ENCODE measurements around the gene AKR7A3. TPM values are rescaled to one million over a fixed set of nuclear protein-coding genes. Genes with fewer than 3 reads are reported as not detected.

AKR7A3 gene
- total and polyA plus RNA-seq, 9 of the 15 experiments (the other 6 are each of a cell fraction or from before 2014, with no cell fraction given): 0.04 to 1.5 (median 0.44) TPM; not detected in 1

DNA sequence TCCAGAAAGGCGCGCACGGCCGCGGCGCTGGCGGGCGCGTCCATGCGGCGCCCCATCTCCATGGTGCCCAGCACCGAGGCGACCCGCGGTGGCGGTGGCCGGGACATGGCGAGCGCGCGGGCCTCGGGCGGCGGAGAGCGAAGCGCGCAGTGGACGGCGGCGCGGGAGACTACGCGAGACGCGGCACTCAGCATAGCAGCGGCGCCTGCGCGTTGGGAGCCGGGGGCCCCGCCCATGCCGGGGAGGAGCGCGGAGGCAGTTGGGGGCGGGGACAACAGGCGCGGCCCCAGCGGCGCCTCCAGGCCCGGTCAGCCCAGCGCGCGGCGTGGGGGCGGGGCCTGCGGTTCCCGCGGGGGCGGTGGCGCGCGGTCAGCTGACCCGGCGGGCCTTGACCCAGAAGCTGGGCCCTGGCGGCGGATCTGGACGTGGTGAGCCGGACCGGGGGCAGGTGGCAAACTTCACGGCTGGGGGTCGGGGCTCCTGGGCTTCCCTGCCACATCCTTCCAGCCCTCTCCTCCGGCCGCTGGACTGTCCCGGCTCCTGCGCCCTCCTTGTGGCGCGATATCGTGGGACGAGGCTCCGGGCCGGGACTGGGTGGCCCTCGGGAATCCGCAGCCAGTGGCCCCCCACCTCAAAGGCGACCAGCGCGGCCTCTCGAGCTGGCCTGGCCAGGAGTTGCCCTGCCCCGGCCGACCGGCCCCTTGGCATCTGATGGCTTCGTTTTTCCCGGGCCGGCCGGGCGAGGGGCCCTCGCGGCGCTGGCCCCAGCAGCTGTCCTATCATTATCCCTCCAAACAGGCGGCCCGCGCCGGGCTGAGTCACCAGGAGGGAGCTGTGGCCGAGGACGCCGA, 23.6 kb upstream of the AKR7A3 start, which contains the start of the genes AKR7A2 and SLC66A1 (continued):
- no peak for TF ChIP-seq HOXB6 (CRISPR knock-in tag; IDR thresholded peaks at IDR 0.05; ENCODE audit: borderline replicate concordance)
- no peak for TF ChIP-seq SNRNP70 (optimal IDR thresholded peaks at IDR 0.05; ENCODE audit: low read depth, low read length)
- TF ChIP-seq FOXA1 (IDR thresholded peaks at IDR 0.05; ENCODE audit: borderline replicate concordance): no peak
- no peak for TF ChIP-seq NFYB (IDR thresholded peaks at IDR 0.05; ENCODE audit: extremely low read depth, insufficient read length)
- TF ChIP-seq, protein P1, sequence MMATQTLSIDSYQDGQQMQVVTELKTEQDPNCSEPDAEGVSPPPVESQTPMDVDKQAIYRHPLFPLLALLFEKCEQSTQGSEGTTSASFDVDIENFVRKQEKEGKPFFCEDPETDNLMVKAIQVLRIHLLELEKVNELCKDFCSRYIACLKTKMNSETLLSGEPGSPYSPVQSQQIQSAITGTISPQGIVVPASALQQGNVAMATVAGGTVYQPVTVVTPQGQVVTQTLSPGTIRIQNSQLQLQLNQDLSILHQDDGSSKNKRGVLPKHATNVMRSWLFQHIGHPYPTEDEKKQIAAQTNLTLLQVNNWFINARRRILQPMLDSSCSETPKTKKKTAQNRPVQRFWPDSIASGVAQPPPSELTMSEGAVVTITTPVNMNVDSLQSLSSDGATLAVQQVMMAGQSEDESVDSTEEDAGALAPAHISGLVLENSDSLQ (IDR thresholded peaks at IDR 0.05): no peak
- TF ChIP-seq, protein P2, sequence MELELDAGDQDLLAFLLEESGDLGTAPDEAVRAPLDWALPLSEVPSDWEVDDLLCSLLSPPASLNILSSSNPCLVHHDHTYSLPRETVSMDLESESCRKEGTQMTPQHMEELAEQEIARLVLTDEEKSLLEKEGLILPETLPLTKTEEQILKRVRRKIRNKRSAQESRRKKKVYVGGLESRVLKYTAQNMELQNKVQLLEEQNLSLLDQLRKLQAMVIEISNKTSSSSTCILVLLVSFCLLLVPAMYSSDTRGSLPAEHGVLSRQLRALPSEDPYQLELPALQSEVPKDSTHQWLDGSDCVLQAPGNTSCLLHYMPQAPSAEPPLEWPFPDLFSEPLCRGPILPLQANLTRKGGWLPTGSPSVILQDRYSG (tag; conservative IDR thresholded peaks at IDR 0.05; ENCODE audit: low read depth): no peak
- no peak for TF ChIP-seq MCM2 (IDR thresholded peaks at IDR 0.05; ENCODE audit: low read depth)
- TF ChIP-seq, protein P3, sequence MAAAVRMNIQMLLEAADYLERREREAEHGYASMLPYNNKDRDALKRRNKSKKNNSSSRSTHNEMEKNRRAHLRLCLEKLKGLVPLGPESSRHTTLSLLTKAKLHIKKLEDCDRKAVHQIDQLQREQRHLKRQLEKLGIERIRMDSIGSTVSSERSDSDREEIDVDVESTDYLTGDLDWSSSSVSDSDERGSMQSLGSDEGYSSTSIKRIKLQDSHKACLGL (CRISPR knock-in tag; IDR thresholded peaks at IDR 0.05; ENCODE audit: borderline replicate concordance, poor library complexity, severe bottlenecking): no peak
- no peak for TF ChIP-seq NCOA4 (IDR thresholded peaks at IDR 0.05; ENCODE audit: partially characterized antibody)
- TF ChIP-seq KAT8 (IDR thresholded peaks at IDR 0.05; ENCODE audit: low read depth): no peak
- TF ChIP-seq ZNF764 (CRISPR knock-in tag; IDR thresholded peaks at IDR 0.05; ENCODE audit: low read depth): no peak
- no peak for TF ChIP-seq NR2F6 (CRISPR knock-in tag; IDR thresholded peaks at IDR 0.05)
- no peak; the same call in 1 of the 2 replicates for TF ChIP-seq TEAD4 (IDR thresholded peaks at IDR 0.05; ENCODE audit: low read length)
- 0 out of 2 replicates have a peak, but pooled peaks have one; percentile 50 for TF ChIP-seq TEAD4 (CRISPR knock-in tag; IDR thresholded peaks at IDR 0.05; ENCODE audit: borderline replicate concordance)
- TF ChIP-seq, protein P4, sequence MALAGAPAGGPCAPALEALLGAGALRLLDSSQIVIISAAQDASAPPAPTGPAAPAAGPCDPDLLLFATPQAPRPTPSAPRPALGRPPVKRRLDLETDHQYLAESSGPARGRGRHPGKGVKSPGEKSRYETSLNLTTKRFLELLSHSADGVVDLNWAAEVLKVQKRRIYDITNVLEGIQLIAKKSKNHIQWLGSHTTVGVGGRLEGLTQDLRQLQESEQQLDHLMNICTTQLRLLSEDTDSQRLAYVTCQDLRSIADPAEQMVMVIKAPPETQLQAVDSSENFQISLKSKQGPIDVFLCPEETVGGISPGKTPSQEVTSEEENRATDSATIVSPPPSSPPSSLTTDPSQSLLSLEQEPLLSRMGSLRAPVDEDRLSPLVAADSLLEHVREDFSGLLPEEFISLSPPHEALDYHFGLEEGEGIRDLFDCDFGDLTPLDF (CRISPR knock-in tag; IDR thresholded peaks at IDR 0.05): no peak; the same call in 1 of the 2 replicates
- no peak for TF ChIP-seq PCBP2 (IDR thresholded peaks at IDR 0.05; ENCODE audit: low read depth, low read length, poor library complexity, severe bottlenecking)
- TF ChIP-seq CTBP1 (IDR thresholded peaks at IDR 0.05; ENCODE audit: borderline replicate concordance): peak; percentile 98
- peak; percentile 83; the same call in 1 of the 2 replicates for TF ChIP-seq ZNF212 (CRISPR knock-in tag; IDR thresholded peaks at IDR 0.05)
- TF ChIP-seq TAF9B (IDR thresholded peaks at IDR 0.05; ENCODE audit: partially characterized antibody): no peak
- no peak for TF ChIP-seq CBX3 (IDR thresholded peaks at IDR 0.05; ENCODE audit: borderline replicate concordance in 1 of 2, low read length in 2 of 2)
- peak; percentile 98 for TF ChIP-seq PHB (CRISPR knock-in tag; IDR thresholded peaks at IDR 0.05)
- no peak for TF ChIP-seq ZBED1 (IDR thresholded peaks at IDR 0.05)
- no peak for TF ChIP-seq ARHGAP35 (IDR thresholded peaks at IDR 0.05; ENCODE audit: partially characterized antibody)
- TF ChIP-seq ZNF124 (CRISPR knock-in tag; IDR thresholded peaks at IDR 0.05): no peak
- peak; percentile 33; the same call in 1 of the 2 replicates for TF ChIP-seq CEBPG (CRISPR knock-in tag; IDR thresholded peaks at IDR 0.05)
- no peak for TF ChIP-seq CEBPG (tag; conservative IDR thresholded peaks at IDR 0.05 in 1 of 2, IDR thresholded peaks at IDR 0.05 in 1 of 2)

All from K562 (cell line).